NCI-H226 (cell line): ENCODE results near the gene UBC.
"Not testable (repeated sequence)": the region's sequence is repeated elsewhere in the genome, so short reads cannot be mapped to it uniquely, and the experiment has no call there.

Experiments used
- DNase-seq: peaks from one replicate; pipeline ENCODE4 v3.0.0-alpha.2; 2015

The UBC gene

GRCh38 chr12:124913474-124914391, 717 bp downstream of the UBC start:
- DNase-seq: peak; percentile 71

- DNase-seq: not testable (repeated sequence)
Observed at GRCh38 chr12:124912529-124913287, 1.7 kb downstream of the UBC start.

GRCh38 chr12:124911521-124911920, 2.9 kb downstream of the UBC start:
- DNase-seq: not testable (repeated sequence)

- no peak for DNase-seq
Observed at GRCh38 chr12:124910561-124911478, 3.6 kb downstream of the UBC start.

- no peak for DNase-seq
Observed at GRCh38 chr12:124909831-124910560, 4.5 kb downstream of the UBC start.

- peak; percentile 72 for DNase-seq
Observed at GRCh38 chr12:124906606-124907261, 7.7 kb downstream of the UBC start.

- DNase-seq: no peak
Observed at GRCh38 chr12:124904306-124905098, 9.9 kb downstream of the UBC start.

- DNase-seq: no peak
Observed at GRCh38 chr12:124902916-124903315, 11.5 kb downstream of the UBC start.

- no peak for DNase-seq
Observed at GRCh38 chr12:124901003-124901402, 13.4 kb downstream of the UBC start.

- DNase-seq: not testable (repeated sequence)
Observed at GRCh38 chr12:124900345-124900795, 14.1 kb downstream of the UBC start.

- DNase-seq: no peak
Observed at GRCh38 chr12:124898923-124899294, 15.5 kb downstream of the UBC start.

GRCh38 chr12:124898200-124898922, 16.1 kb downstream of the UBC start:
- no peak for DNase-seq

GRCh38 chr12:124896461-124896860, 18.0 kb downstream of the UBC start:
- no peak for DNase-seq

- no peak for DNase-seq
Observed at GRCh38 chr12:124893792-124894516, 20.5 kb downstream of the UBC start.

- DNase-seq: no peak
Observed at GRCh38 chr12:124888260-124888659, 26.2 kb downstream of the UBC start.

GRCh38 chr12:124887766-124888165, 26.7 kb downstream of the UBC start:
- DNase-seq: not testable (repeated sequence)

GRCh38 chr12:124884587-124885438, 29.6 kb downstream of the UBC start:
- no peak for DNase-seq
